ENCODE results near the gene SLC22A23.
A peak's percentile ranks its signal among the peaks of the same experiment; 100 is the strongest.

Gene SLC22A23

DNA sequence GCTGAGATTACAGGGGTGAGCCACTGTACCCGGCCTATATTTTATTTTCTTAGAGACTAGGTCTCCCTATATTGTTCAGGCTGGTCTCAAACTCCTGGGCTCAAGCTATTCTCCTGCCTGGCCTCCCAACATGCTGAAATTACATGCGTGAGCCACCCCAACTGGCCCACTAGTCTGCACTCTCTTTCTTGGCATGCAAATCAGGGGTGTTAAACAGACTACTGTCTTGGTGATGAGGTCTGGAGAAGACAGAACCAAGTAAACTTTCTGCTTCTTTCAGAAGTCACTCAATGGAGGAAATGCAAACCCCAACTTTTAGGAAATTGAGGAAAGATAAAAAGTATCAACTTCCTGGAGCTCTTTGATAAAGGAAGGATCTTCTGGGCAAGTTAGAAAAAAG lies 221.4 kb downstream of the SLC22A23 start:
- DNase-seq = no peak

DNA sequence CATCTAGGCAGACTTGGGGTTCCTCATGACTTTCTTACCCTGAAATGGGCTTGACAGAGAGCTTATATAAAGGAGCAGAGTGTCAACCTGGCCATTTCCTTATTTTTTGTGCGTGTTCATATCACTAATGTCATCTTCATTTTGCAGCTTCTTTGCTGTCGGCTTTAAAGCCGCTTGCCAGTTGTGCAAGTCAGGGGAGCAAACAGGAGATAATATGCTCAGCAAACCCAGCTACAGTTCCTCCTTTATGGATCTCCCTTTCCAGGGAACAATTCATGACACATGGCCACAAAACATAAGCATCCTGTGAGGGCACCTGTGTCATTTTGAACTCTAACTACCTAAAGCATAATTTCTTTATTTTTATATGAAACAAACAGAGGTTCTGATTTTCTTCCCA lies 222.9 kb downstream of the SLC22A23 start:
- no peak for DNase-seq

DNA sequence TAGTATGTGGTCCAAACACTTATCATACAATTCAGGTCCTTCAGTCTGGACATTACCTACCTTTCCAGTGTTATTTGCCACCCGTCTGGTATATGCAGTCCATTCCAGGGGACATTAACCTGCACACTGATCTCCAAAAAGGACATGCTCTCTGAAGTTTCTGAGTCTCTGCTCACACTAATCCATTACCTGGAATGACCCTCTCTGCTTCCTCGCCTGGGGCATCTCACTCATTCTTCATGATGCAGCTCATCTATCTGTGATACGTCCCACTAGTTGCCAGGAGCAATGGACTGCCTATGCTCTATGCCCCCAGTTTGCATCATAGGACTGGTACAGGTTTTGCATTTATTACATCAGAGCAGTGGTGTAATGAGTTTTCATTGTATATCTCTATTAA lies 223.5 kb downstream of the SLC22A23 start:
- DNase-seq = no peak

DNA sequence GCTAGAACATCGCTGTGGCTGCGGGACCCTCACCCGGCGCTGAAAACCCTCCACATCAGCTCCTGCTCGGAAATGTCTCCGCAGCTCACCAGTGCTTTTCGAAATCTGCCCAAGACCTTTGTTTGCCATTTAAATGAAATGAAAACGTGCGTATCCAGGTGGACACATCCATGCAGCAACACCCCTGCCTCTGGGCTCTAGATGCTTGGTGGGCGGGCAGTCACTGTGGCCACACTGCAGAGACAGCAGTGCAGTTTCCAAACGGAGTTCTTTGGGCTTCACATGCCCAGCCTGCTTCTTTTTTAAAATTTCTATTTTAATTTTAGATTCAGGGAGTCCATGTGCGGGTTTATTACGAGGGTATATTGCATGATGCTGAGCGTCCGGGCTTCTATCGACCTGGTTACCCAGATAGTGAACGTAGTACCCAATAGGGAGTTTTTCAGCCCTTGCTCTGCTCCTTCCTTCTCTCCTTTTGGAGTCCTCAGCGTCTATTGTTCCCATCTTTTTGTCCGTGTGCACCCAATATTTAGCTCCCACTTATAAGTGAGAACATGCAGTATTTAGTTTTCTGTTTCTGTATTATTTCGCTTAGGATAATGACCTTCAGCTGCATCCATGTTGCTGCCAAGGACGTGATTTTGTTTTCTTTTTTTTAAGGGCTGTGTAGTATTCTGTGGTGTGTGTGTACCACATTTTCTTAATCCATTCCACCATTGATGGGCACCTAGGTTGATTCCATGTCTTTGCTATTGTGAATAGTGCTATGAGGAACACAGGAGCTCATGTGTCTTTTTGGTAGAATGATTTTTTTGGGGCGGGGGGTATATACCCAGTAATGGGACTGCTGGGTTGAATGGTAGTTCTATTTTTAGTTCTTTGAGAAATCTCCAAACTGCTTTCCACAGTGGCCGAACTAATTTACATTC lies 224.6 kb downstream of the SLC22A23 start:
- no peak for DNase-seq

DNA sequence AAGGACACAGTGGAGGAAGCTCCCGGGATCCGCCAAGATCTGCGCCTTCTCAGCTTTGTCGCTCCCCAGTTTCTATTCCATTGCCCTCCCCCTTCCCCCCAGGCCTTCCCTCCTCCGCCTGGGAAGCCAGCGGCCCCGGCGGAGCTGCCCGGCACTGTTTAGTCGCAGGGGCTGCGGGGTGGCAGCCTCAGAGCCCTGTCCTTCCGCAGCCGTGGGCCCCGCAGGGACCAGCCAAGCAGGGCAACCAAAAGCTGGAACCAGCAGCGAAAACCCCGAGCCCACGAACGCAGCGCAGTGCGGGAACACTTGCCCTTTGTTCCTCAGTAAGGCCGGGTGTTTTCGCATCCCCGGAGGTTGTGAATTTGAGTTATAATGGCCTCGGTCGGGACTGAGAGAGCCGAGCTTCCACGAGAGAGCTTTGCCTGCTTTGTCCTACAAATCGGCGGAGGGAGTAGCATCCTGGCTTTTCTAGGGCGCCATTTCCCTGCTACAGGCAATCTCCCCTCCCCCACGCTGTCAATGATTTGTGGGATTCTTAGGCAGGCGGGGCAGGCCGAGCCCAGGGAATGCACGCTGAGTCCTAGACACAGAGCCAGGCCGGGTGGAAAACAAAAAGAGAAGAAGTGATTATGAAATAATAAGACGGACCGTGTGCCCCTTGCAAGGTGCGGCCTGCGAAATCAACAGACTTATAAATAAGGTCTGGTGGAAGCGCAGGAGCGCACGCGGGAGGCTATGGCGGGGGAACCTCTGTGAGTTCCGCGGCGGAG lies 225.4 kb downstream of the SLC22A23 start:
- no peak for DNase-seq

DNA sequence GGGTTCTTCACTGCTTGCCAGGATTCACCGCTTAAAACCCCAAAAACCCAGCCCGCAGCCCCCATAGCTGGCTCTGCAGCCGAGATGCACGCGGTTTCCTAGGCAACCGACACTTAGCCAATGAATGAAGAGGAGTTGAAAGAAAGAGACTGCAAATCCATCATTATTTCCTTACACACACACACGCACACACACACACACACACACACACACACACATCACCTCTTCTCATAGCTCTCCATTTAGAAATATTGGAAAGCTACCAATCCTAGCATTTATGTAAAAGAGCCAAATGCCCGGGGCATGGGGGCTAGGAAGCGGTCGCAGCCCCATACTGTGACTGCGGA lies 226.0 kb downstream of the SLC22A23 start:
- no peak for DNase-seq

DNA sequence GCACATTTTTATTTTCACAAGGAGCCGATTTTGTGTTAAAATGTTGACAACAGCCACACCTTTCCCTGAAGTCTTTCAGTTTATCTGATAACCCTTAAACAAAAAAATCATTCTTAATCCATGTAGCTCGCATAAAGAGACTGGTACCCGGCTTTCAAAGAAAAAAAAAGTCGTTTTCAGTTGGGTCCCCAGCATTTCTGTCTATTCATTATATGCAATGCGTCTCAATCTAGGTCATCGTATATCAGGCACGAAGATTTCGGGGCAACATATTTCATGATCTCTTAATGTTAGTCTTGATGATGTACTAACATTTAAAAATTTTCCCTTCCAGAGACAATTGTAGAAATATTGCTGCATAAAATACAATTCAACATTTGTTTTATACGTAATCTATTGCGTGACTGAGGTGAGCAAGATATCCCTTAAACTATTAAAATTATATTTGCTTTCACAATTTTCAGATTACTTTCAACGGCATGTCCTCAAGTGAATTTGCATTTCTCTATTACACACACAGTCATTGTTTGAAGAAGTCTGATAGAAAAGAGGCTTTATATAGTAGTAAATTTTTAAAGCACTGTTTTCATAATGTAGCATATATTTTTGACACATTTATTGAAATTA lies 226.5 kb downstream of the SLC22A23 start:
- DNase-seq = no peak

DNA sequence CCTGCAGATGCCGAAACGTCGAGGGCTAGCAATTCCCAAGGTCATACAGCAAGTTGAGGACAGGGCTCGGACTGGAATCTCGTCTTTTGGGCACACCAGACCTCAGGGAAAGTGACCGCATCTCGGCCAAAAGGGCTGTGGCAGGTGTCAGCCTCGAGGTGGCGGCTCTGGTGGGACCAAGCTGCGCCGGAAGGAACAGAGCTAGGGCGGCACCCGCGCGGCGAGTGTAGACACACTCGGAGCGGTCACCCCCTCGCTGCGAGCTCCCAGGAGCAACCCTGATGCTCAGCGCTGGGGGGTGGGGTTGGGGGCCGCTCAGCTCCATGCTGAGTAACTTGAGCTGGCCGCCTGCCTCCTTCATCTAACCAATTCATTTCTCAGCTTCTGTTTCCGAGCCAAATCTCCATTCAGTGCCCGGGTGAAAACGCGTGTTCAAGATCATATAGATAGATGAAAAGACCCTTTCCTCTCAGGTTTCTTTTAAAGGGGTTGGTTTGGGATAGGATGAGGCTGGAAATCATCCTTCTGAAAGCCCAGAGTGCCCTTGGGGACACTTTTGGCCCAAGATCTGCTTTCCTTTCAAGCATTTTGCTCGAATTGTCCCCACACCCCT lies 227.2 kb downstream of the SLC22A23 start:
- DNase-seq = peak in 1 of 2 experiments; percentile 51

DNA sequence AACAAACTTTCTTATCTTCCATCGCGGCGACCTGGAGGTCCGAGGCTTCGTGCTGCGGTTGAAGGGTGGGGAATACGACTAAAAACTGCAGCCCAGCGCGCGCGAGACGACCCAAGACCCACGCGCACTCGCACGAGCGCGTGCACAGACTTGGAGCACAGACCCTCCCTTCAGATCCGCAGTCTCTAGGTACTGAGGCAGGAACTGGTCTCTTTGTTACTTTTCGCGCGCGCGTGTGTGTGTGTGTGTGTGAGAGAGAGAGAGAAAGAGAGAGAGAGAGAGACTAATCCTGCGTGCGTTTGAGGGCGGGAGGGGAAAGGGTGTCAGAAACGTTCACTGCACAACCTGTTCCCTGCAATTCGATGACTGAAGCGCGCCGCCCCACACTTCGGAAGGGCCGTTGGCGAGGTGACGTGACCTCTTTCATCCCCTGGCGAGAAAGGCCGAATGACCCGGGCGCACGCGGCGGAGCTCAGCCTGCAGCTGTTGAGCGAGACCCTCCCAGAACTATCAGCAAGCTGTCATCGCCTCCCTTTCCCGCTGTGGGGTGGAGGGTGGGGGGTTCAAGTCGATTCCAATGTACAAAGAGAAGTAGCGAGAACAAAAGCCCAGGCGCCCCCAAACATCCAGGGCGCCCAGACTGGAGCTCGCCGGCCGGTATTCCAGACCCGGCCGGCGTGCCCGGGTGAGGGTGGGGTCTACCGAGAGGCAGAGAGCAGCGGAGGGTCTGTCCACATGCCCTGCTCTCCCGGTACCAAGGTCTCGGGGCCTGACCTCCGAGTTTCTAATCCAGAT lies 227.9 kb downstream of the SLC22A23 start:
- peak; percentile 39 to 48 for DNase-seq

DNA sequence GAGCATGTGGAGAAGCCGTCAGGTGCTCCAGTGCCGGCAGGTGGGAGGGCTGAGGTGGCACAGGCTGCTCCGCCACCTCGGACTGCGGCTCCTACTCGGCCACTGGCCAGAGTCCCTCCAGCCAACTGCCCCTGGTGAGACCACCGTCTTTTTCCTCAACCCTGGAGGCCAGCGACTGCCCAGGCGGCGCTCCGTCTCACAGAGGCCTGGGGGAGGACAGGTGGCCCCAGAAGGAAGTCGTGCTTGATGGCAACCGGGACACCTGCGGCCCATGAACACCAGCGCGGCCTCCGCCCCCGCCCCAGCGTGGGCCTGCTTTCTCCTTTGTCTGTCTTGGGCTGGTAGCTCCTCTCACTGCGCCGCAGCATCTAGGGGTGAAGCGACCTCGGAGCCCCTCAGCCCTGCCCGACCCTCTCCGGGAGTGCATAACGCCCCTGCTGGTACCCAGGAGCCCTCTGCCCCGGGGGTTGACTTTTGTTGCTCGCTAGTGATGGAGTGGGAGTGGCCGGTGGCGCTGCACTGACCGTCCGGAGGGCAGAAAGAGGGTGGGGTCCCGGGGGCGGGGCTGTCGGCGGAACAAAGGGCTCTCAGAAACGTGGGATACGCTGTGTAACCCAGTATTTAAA lies 228.7 kb downstream of the SLC22A23 start:
- DNase-seq = peak in 1 of 2 experiments; percentile 29

DNA sequence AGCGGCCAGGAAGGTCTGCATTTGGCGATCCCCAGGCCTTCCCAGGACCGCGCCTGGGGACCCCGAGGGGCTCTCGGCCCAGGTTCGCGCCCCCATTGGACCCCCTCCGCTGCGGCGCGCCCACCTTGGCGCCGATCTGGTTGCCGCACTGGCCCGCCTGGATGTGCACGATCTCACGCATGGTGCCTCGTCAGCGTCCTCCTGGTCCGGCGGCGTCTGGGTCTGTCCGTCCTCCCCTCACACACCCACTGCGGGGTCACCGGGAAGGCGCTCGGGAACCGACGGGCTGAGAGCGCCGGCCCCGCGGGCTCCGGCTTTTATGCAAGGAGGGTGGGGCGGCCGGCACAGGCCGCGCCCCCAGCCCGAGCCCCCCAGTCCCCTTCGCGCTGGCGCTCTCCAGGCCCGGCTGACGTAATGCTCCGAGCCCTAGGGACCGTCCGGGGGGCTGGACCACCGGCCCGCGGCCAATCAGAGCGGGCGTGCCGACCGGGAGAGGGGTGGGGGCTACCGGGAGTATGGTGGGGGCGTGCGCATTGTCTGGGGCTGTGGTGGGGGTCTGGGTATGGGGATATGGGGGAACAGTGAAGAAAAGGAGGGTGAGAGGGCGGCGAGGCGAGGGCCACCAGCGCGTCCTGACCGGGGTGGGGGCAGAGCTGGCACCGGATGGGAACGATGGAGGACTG lies 229.3 kb downstream of the SLC22A23 start, which contains the start of gene TUBB2B:
Gene TUBB2B, minus strand, starts transcription at position 291 of the 683 bp plus-strand sequence. Its CDS starts 110 bp downstream, at position 181.
- DNase-seq = no peak

DNA sequence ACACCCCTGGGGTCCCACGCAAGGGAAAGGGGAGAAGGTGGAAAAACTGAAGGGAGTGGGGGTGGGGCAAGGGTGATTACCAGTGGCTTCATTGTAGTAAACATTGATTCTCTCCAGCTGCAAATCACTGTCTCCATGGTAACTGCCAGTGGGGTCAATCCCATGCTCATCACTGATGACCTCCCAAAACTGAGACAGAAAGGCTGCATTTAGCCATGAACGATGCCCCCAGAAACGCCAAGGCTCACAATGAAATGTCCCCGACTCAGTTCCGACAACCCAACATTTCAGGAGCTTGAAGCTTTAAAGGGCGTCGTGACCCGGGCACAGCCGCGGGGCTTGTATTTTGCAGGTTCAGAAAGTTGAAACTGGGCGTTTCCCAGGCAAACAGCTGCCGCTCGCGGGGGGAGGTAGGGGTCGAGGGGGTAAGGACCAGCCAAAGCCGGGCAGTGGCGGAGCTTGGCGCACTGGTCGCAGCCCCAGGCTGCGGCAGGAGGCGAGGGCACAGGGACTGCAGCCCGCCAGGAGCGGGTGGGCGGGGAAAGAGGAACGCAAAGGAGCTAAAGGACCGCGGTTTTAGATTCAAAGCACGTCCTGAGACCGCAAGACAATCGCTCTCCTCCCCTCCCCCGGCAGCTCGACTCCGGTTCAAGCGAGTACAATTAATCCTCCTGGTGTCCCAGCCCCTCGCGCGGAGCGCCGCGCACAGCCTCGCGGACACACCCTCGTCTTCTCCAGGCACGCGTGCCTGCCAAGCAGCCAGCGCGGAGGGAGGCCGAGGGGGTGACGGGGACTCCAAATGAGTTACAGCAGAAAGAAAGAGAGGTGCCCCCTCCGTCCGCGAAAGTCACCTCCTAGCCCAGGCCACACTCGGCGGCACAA lies 230.1 kb downstream of the SLC22A23 start:
- peak in 1 of 2 experiments; percentile 42 for DNase-seq

DNA sequence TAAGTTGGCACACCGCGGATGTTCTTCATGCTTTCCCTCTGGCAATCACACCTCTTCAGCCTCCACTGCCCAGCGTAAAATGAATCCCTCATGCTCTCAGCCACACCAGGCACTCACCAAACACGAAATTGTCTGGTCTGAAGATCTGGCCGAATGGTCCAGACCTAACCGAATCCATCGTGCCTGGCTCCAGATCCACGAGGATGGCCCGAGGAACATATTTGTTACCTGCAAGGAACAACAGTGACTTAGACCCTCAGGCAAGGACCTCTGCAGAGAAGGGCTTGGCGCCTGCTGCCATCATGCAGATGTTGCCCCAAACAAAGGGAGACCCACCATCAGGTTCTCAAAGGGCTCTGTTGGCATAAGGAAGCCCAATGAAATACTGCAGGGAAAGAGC lies 230.8 kb downstream of the SLC22A23 start:
- DNase-seq = no peak

DNA sequence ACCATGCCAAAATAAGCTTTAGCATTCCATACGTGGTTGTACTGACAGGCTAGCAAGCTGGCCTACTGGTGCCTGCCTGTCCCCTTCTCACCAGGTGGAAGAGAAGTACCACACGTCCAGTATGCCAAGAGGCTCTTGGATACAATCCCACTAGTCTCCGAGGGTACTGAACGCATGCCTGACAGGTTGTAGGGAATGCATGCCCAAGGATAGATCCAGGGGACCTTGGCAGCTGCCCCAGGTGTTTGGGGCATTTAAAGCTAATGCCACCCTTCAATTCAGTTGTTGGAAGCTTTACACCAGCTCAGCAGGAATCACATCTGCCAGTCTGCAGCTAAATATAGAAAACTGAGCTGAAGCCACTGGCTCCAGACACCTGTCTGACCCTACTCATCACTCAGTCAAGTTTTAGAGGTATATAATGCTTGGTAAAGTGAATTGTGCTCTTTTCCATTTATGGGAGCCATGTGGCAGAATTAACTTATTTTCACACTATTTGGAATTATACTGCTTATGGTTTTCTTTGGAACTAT lies 234.3 kb downstream of the SLC22A23 start:
- no peak for DNase-seq

DNA sequence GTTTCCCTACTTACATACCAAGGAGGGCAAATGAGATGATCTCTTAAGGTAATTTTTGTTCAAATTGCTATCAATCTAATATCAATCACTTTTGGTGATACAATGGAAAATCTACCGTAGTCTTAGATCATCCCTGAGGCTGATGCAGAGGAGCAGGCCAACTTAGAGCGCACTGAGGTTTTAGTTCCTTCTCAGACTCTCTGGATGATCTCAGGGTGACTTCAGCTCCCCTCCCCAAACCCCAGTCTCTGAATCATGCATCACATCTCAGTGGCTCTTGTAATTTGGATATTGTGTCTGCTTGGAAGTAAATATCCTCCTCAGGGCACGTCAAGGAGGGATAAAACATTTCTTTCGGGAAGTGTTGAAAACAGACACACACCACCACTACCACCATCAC lies 235.3 kb downstream of the SLC22A23 start:
- DNase-seq = no peak

DNA sequence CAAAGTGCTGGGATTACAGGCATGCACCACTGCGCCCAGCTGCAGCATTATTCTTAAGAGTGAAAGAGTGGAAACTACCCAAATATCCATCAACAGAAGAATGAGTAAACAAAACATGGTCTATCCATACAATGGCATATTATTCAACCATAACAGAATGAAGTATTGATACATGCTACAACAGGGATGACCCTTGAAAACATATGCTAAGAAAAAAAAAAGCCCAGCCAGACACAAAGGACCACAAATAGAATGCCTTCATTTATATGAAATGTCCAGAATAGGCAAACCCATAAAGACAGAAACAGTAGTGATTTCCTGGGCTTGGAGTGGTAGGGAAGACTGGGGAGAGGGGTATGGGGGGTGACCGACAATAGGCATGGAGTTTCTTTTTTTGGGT lies 236.5 kb downstream of the SLC22A23 start:
- DNase-seq = no peak

All from activated CD4-positive, alpha-beta T cell treated with anti-CD3 and anti-CD28 coated beads, Interleukin-2, amount 50 U/mL, for 48 hours (primary cell).